Liver (tissue), 3 donors: Measurements from ENCODE around the gene RARRES1.

Experiments used
- ATF3 ChIP-seq: IDR thresholded peaks from 2 replicates; pipeline ENCODE4 v1.6.1; 2016; ENCODE audit warnings: antibody characterized with exemption
- CTCF ChIP-seq: fragments of 150-350 bp; IDR thresholded peaks from 2 replicates; pipeline ENCODE4 v1.5.1; 2017; ENCODE audit warnings: improper control_type of control experiment, low read depth, low read length; ENCODE audit not compliant: missing input control
- EGR1 ChIP-seq, 2 donors: IDR thresholded peaks; 2 replicates each; pipeline ENCODE4 v1.6.1; 2016 to 2018; ENCODE audit warnings: antibody characterized with exemption in 2 of 2, low read depth in 2 of 2
- HNF4G ChIP-seq: IDR thresholded peaks from 2 replicates; pipeline ENCODE4 v1.6.1; 2016; ENCODE audit warnings: antibody characterized with exemption
- MAX ChIP-seq: IDR thresholded peaks from 2 replicates; pipeline ENCODE4 v1.6.1; 2016; ENCODE audit warnings: antibody characterized with exemption
- TAF1 ChIP-seq: conservative IDR thresholded peaks from 2 replicates; pipeline ENCODE4 v1.6.1; 2016; ENCODE audit warnings: antibody characterized with exemption, mild to moderate bottlenecking
- YY1 ChIP-seq: IDR thresholded peaks from 2 replicates; pipeline ENCODE4 v1.6.1; 2016; ENCODE audit warnings: antibody characterized with exemption, mild to moderate bottlenecking
- ZBTB33 ChIP-seq: IDR thresholded peaks from 2 replicates; pipeline ENCODE4 v1.6.1; 2016; ENCODE audit warnings: antibody characterized with exemption
- donor health status: healthy.
- donor health status: healthy.

- TF ChIP-seq ATF3 = no peak
- TF ChIP-seq CTCF = no peak
- TF ChIP-seq TAF1 = no peak
- TF ChIP-seq YY1 = no peak
- TF ChIP-seq ZBTB33 = no peak
- no peak for TF ChIP-seq HNF4G
- no peak for TF ChIP-seq EGR1 (IDR thresholded peaks at IDR 0.05; ENCODE audit: low read depth in 2 of 2)
- TF ChIP-seq MAX = no peak
Measured at GRCh38 chr3:158762701-158763100, 30.4 kb upstream of the RARRES1 start.
